ENCODE measurements around the gene C2CD2. TPM values are rescaled to one million over a fixed set of nuclear protein-coding genes. Genes with fewer than 3 reads are reported as not detected.
A peak's percentile ranks its signal among the peaks of the same experiment; 100 is the strongest.
"Not testable (repeated sequence)": the region's sequence is repeated elsewhere in the genome, so short reads cannot be mapped to it uniquely, and the experiment has no call there.

The C2CD2 gene
- total and polyA plus RNA-seq, 2 donors (not counting 1 experiment from before 2014, with no cell fraction given): 20.3 to 22.3 TPM

DNA sequence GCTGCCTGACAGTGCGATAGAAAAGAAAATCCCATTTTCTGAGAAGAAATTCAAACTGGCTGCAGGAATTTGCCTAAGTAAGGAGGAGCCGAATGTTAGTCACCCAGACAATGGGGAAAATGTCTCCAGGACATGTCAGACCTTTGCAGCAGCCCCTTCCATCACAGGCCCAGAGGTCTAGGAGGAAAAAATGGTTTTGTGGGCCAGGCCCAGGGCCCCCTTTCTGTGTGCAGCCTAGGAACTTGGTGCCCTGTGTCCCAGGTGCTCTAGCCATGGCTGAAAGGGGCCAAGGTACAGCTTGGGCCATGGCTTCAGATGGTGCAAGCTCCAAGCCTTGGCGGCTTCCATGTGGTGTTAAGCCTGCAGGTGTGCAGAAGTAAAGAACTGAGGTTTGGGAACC, 41.8 kb upstream of the C2CD2 start:
- no peak for DNase-seq (ENCODE audit: low read depth in 2 of 2)
- no peak for TF ChIP-seq EZH2 (IDR thresholded peaks at IDR 0.05; ENCODE audit: low read length, missing control alignments)
- no peak for TF ChIP-seq CTCF (conservative IDR thresholded peaks at IDR 0.05 in 1 of 2, IDR thresholded peaks at IDR 0.05 in 1 of 2; ENCODE audit: low read depth in 1 of 2, low read length in 2 of 2)
- Histone ChIP-seq H3K4me1 (ENCODE audit: control insufficient read depth, extremely low read depth, insufficient read depth, low read length) (peaks cover 2% of the 10 kb centered on the region), H3K79me2 (ENCODE audit: control insufficient read depth, insufficient read depth, low read length) (peaks cover 4% of the 10 kb centered on the region), H4K20me1 (ENCODE audit: control insufficient read depth, extremely low read depth, insufficient read depth, low read length) (no peaks in the 10 kb centered on the region), H3K4me3 (replicated peaks in 1 of 4; ENCODE audit: control extremely low read depth in 1 of 4, insufficient read depth in 1 of 4, low read depth in 3 of 4, low read length in 4 of 4) (no peak overlapping the region), H2AFZ (ENCODE audit: low read length) (no peak overlapping the region), H3K9me3 (ENCODE audit: control insufficient read depth, insufficient read depth, low read depth, low read length) (no peaks in the 10 kb centered on the region), H3K9ac (ENCODE audit: insufficient read depth, low read length) (no peak overlapping the region), H3K36me3 (ENCODE audit: control insufficient read depth, insufficient read depth, low read length) (peaks cover 7% of the 10 kb centered on the region), H3K4me2 (ENCODE audit: extremely low read depth, insufficient read depth, low read length) (no peak overlapping the region), H3K27me3 (ENCODE audit: control insufficient read depth, insufficient read depth, low read length) (no peaks in the 10 kb centered on the region), H3K27ac (ENCODE audit: insufficient read depth, low read length) (no peak overlapping the region)

GRCh38 chr21:41994613-41995012, 40.8 kb upstream of the C2CD2 start:
- not testable (repeated sequence) for H4K20me1 ChIP-seq (ENCODE audit: control insufficient read depth, extremely low read depth, insufficient read depth, low read length); H3K27me3 ChIP-seq (ENCODE audit: control insufficient read depth, insufficient read depth, low read length); H3K9me3 ChIP-seq (ENCODE audit: control insufficient read depth, insufficient read depth, low read depth, low read length); DNase-seq (ENCODE audit: low read depth in 2 of 2); H3K27ac ChIP-seq (ENCODE audit: insufficient read depth, low read length); H2AFZ ChIP-seq (ENCODE audit: low read length); H3K36me3 ChIP-seq (ENCODE audit: control insufficient read depth, insufficient read depth, low read length); H3K4me1 ChIP-seq (ENCODE audit: control insufficient read depth, extremely low read depth, insufficient read depth, low read length); H3K4me3 ChIP-seq (replicated peaks in 1 of 4; ENCODE audit: control extremely low read depth in 1 of 4, insufficient read depth in 1 of 4, low read depth in 3 of 4, low read length in 4 of 4); H3K79me2 ChIP-seq (ENCODE audit: control insufficient read depth, insufficient read depth, low read length); H3K4me2 ChIP-seq (ENCODE audit: extremely low read depth, insufficient read depth, low read length); H3K9ac ChIP-seq (ENCODE audit: insufficient read depth, low read length)

- no peak overlapping the region for H3K9ac ChIP-seq (ENCODE audit: insufficient read depth, low read length)
- DNase-seq (ENCODE audit: low read depth in 2 of 2): peak; percentile 83 to 85
- H3K27me3 ChIP-seq (ENCODE audit: control insufficient read depth, insufficient read depth, low read length): no peaks in the 10 kb centered on the region
- peaks cover 2% of the 10 kb centered on the region for H3K4me1 ChIP-seq (ENCODE audit: control insufficient read depth, extremely low read depth, insufficient read depth, low read length)
- H4K20me1 ChIP-seq (ENCODE audit: control insufficient read depth, extremely low read depth, insufficient read depth, low read length): no peaks in the 10 kb centered on the region
- no peaks in the 10 kb centered on the region for H3K9me3 ChIP-seq (ENCODE audit: control insufficient read depth, insufficient read depth, low read depth, low read length)
- peaks cover 2% of the 10 kb centered on the region for H3K79me2 ChIP-seq (ENCODE audit: control insufficient read depth, insufficient read depth, low read length)
- H3K27ac ChIP-seq (ENCODE audit: insufficient read depth, low read length): peak overlapping the region; percentile 30
- H3K36me3 ChIP-seq (ENCODE audit: control insufficient read depth, insufficient read depth, low read length): peaks cover 7% of the 10 kb centered on the region
- no peak overlapping the region for H2AFZ ChIP-seq (ENCODE audit: low read length)
- H3K4me3 ChIP-seq (replicated peaks in 1 of 4; ENCODE audit: control extremely low read depth in 1 of 4, insufficient read depth in 1 of 4, low read depth in 3 of 4, low read length in 4 of 4): no peak overlapping the region
- H3K4me2 ChIP-seq (ENCODE audit: extremely low read depth, insufficient read depth, low read length): peak overlapping the region; percentile 34
- TF ChIP-seq EZH2 (IDR thresholded peaks at IDR 0.05; ENCODE audit: low read length, missing control alignments): no peak
- TF ChIP-seq CTCF (conservative IDR thresholded peaks at IDR 0.05 in 1 of 2, IDR thresholded peaks at IDR 0.05 in 1 of 2; ENCODE audit: low read depth in 1 of 2, low read length in 2 of 2): no peak
Measured at GRCh38 chr21:41993744-41994143, 39.9 kb upstream of the C2CD2 start.
